ELF-1 (cell line): ENCODE results near the gene TSHZ2.
"Not testable (repeated sequence)": the region's sequence is repeated elsewhere in the genome, so short reads cannot be mapped to it uniquely, and the experiment has no call there.

Experiments used
- DNase-seq: peaks from one replicate; pipeline ENCODE4 v3.0.0-alpha.2; 2016; ENCODE audit warnings: low read depth, low spot score

The TSHZ2 gene

DNA sequence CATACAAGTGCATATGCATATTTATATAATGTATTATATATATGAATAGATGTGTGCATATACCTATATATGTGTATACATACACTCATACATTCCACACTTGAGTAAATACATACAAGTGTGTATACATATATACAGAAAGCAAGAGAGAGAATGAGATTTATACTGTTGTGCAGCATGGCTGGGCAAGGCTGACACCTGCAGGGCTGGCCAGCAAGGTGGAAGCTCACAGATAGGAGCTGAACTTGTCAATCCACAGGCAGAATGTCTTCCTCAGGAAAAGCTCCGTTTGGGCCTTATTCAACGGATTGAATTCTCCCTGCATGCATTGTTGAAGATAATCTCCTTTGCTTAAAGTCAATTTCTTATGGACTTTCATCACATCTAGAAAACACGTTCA is 364.7 kb downstream of the TSHZ2 start:
- no peak for DNase-seq

DNA sequence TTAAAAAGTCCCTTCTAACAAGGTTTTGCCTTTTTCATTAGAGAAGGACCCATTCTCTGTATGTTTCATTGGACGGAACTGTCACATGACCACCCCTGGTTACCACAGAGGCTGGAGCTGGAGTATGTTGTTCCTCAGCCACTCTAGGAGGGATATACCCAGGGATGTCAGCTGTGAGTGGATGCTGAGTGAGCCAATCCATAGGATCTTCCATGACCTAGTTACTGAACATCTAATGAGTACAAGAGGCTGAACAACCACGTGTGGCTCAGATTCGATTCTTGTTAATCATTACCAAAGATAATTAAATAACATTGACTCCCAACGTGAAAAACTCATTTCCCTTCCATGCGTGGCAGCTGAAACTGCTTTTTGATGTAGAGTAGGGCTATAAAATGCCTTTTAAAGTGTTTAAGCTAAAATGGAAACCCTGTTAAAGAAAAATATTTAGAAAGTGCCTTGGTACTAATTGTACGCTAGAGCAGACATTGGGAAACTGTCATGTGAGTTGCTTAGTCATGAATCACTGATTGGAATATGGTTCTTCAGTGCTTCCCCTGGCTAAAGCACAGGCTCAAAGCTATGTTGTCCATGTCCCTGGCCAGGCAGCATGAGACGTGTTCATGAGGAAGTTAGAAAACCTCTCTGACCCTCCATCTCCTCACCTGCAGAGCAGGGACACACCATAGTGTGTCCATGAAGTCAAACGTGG is 365.4 kb downstream of the TSHZ2 start:
- no peak for DNase-seq

DNA sequence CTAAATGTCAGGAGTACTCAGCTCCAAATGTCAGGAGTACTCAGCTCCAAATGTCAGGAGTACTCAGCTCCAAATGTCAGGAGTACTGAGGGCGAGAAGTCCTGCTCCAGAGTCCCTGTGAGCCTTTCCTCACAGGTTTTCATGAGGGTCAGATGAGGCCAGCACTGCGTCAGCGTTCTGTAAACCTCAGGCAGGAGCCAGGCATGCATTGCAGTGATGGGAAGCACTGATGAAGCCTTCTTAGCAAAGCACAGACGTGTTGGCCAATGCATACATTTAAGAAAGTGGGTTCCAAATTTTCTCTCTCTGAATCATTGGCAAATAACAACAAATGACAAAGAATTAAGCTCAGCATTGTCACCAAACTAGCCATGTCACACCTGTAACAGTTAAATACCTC is 366.6 kb downstream of the TSHZ2 start:
- DNase-seq = no peak

DNA sequence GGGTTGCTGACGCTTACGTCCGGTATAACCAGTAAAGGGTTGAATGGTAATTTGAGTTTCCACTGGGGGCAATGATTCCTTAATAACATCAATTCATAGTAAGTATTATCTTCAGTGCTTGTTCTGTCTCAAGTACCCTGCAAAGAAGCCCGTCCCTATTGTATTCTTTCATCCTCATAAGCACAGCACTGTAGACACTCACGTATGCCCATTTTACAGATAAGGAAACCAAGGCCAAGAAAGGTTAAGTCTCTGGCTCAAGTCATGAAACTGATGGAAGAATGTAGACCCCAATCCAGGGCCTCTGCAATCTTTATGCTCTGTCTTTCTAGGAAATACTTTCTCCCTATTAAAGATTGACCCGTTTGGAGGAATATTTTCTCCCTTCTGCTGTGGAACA is 370.3 kb downstream of the TSHZ2 start:
- DNase-seq = no peak

DNA sequence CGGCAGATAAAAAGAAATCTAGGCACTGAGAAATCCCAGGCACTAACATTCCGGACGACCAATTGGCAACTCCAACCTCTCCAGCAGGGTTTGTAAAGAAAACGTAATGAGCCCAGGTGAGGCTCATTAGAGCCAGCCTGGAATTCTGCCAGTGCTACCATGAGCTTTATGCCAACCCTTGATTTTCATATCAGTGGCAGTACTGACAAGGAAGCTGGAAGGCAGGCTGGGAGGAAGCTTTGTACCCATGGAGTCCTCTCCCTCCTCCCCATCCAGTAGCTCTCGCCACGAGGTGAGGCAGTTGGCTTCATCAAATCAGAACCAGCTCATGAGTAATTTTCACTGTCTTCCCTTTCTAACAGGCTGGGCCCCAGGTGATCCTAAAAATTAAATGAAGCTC is 371.3 kb downstream of the TSHZ2 start:
- no peak for DNase-seq

DNA sequence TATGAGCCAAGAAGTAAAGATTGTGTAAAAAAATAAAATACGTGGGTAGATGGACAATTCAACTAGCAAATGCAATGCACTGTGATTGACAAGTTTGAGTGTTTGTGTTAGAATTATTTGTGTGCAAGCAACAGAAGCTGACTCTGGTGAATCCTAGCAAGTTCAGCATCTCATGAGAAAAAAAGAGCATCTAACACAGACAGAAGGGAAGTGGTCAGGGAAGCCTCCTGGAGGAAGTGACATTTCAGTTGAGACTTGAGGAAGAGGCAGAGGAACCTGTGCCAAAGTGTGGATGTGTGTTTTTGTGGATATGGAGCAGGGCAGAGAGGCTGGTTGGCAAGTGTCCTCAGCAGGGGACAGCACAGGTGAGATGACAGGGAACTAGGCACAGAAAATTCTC is 372.7 kb downstream of the TSHZ2 start:
- DNase-seq = no peak

DNA sequence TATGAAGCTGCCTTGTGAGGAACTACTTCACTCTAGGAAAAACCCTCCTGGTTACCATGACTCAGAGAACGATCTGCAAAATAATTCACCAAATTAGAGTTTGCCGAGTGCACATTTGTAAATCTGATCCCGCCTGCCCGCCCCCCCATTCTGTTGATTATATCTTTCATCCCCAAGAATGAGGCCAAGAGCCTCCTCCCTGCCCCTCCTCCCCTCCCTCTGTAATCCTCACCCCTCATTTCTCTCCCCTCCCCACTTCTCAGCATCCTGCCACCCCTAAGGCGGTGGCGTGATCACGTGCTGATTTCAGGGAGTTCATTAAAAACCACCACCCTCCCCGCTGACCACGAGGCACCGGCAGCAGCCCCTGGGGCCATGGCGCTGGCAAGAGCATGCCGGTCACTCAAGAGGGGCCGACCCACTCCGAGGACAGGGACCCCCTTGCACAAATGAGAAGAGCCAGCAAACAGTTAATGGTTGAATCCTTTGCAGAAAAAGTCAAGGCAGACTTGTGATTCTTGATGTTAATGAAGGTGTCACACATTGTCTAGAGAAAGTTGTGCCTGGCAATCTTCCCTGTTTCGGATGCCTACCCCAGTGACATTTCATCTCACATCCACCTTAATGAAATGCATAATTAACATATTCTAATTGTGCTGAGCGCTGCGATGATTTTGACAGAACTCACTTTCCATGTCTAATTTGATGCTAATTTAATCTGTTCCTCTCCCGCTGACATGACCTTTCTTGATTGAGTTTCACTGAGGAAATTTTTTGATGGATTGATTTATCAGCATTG is 373.6 kb downstream of the TSHZ2 start:
- DNase-seq = no peak

DNA sequence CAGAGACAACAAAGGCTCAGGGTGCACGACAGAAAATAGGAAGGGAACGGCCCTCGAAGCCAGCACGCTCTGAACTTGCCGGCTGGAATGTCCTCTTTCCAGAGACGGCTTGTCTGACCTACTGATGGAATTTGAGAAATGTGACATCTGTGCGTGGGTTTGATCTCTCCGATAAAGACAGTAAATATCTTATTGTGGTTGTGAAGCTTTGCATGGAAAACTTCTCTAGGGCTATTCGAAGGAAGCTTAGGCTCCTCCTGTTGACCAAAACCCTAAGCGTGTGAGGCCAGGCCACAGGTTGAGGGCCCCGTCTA is 374.1 kb downstream of the TSHZ2 start:
- no peak for DNase-seq

DNA sequence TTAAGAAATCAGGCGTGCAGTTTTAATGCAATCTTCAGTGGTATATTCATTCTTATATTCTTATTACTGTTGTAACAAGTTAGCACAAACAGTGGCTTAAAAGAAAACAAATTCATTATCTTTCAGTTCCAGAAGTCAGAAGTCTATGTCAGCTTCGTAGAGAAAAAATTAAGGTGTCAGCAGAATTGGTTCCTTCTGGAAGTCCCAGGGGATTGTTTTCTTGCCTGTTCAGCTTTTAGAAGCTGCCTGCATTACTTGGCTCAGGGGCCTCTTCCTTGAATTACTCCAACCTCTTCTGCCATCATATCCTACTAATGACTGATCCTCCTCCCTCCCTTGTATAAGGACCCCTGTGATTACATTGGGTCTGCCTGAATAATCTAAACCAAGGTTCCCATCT is 377.6 kb downstream of the TSHZ2 start:
- no peak for DNase-seq

DNA sequence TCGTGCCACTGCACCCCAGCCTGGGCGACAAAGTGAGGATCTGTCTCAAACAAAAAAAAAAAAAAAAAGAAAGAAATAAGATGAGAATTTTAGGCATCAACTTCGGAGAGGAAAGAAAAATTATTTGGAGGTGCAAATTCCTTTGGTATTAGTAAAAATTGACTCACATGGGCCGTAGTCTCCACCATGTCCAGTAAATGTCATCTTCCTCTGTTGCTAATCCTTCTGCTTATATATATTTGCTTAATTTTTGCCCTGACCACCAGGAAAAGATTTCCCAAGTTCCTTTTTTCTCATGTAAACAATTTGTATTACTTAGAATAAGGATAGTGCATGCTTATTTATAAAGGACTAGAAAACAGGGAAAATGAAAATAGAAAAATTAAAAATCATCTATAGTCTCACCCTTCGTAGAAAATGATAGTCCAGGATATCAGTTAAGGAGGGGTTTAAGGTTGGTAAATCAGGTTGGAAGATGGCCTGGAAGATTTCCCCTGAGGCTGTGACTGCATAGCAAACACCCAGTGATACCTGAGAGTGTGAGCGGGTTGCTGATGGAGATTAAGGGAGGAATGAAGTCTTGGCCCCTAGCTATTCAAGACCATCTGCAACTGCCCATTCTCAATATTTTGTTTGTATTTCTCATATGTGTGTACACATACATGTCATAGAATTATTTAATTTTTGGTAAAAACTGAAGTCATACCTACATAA is 380.7 kb downstream of the TSHZ2 start:
- no peak for DNase-seq

DNA sequence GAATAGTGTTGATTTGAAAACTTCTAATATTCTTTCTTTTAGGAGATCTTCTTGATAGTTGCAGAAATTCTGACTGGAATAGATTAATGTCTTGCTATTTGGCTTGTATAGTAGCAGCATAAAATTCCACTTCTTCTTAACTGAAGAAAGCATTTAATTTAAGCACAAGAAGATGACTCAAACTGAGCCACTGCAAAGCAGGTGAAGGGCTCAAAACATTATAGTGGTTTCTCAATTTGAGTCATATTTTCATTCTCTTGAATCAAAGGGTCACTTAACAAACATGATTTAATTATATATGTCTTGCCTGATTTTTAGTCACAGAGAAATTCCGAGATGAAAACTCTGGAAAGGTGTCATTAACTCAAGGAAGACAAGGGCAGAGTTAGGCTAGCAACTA is 382.2 kb downstream of the TSHZ2 start:
- DNase-seq = no peak

DNA sequence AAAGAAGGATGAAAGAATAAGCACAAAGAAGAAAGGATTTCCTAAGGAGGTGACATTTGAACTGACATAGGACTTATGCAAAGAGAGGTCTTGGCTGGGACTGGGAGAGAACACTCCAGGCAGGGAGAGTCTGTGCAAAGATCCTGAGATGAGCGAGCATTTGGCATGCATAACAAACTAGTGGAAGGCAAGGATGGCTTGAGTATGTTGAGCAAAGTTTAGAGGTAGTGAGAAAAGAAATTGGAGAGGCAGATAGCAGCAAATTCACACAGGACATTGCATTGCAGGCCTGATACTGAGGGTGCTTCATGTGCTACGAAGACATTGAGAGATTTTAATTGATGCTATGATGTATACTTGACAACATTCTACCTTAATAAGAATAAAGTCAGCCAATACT is 383.6 kb downstream of the TSHZ2 start:
- DNase-seq = no peak

DNA sequence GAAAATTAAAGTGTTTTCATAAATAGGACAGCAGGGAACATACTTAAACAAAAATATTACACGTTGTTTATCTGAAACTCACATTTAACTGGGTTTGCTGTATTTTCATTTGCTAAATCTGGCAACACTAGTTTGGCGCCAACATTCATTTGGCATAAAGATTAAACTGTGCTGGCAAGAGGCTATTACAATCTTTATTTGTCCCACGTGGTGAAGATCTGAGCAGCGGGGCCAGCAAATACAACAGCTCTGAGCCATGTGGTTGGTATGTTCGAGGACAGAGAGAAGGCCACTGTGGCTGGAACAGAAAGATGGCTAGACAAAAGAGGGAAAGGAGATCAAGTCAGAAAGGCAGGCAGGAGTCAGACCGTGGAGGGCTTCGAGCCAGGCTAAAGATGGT is 387.3 kb downstream of the TSHZ2 start:
- DNase-seq = no peak

DNA sequence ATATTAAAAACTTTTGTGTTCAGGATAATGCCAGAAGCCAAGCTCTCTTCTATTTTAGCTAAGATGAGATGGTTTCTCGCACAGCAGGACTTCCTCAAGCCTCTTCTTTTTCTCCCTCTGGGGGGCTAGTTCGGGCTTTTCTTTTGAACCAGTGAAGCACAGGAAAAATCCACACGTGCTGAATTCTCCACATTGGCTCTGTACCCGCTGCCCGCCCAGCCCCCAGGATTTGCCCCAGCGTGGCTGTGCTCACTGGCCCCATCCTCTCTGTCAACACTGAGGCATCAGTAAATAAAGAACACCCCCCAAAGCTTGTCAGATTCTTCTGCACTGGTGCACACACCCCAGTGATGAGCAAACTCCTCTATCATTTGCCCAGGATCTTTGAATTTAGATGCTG is 388.7 kb downstream of the TSHZ2 start:
- no peak for DNase-seq

DNA sequence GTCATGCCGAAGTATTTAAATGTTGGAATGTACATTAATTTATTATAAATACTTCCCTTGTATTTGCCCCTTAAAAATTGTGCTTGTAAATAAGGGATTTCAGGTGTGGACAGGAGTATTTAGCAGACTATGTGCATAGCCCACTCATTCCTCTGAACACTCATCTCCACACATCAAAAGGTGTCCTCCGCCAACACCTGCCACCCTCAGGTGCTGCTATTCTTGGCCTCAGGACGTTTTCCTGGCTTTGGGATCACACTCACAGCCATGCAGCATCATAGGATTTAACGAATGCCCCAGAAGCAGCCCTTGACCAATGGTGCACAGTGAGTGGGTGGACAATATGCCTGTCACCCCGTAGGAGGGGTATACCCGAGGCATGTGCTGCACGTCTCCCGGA is 390.6 kb downstream of the TSHZ2 start:
- DNase-seq = no peak

DNA sequence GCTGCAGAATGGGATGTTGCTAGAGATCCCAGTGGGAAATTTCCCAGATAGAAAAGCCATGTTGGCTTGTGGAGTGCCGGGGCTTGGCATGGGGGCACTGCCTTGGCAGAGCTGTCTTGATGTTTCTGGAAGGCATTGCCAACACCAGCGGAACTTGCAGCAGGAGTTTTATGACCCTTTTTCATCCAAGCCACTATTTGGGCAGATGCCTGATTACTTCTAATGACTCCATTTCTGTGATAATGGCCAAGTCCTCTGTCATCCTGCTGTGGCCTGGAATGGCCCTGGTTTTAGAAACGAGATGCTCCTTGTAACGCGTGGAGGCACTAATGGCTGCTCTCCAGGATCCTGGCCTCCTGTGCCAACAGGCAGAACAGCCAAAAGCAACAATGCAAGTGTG is 392.5 kb downstream of the TSHZ2 start:
- no peak for DNase-seq

DNA sequence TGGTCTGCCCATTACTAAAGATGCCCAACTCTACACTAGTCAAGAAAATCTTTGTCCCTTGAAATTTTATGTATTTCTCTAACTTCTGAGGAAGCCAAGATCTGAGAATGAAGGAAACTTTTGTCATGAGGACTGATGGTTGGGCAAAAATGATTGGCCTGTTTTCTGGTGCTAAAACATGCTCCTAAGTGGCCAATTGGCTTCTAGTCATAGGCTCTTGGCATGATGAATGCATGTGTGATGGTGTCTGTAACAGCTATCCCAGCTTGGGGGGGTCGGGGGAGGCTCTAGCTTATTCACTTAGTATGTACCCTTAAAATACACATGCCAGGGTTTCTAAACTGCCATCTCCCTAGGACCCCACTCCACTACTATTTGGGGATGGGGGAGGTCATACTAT is 392.9 kb downstream of the TSHZ2 start:
- DNase-seq = no peak

DNA sequence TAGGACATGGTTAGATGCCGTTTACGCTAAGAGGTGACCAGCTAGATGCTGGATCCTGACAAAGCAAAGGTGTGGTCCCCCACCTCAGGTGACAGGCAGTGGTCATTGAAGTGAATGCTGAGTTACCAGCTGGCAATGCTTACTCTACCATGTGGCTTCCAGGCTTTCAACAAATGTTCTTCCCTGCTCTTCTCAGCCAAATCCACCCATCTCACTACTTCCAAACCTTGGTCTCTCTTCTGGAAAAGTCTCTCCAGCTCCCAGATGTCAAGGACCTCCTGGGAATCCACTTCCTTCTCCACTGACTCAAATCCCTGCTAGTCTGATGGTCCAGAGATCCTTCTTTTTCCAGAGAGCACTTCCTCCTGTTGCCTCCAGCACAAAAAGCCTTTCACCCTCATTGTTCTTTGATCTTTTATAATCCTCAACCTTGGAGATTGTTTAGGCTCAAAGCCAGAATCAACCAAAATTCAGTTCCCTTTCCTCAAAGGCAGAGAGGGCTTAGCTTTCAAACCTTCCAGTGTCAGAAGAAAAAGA is 393.4 kb downstream of the TSHZ2 start:
- no peak for DNase-seq

DNA sequence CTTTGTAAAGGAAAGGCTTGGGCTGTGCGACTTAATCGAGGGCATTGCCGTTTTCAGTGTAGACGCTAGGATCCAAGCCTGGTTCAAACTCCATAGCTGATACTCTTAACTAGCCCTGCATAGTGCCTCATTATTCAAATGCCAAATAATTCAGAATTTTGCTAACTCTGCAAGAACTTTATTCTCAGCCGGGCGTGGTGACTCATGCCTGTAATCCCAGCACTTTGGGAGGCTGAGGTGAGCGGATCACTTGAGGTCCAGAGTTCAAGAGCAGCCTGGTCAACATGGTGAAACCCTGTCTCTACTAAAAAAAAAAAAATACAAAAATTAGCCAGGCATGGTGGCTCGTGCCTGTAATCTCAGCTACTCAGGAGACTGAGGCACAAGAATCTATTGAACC is 394.8 kb downstream of the TSHZ2 start:
- DNase-seq = not testable (repeated sequence)

DNA sequence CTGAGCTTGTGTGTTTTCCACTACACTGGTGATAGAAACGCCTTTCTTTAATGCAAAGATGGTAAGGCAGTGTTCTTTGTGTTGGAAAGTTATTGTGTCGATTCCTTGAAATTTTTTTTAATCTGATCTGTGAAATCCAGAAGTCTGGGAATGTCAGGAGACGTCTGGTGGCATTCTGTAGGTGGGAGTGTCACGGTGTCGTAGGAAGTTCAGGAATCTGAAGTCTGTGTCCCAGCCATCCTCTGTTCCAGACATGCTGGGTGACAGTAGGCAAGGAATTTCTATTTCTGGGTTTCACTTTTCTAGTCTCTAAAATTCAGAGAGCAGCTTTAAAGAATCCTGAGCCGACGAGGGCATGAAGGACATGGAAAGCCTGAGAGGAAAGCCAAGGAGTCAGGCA is 397.7 kb downstream of the TSHZ2 start:
- DNase-seq = no peak

DNA sequence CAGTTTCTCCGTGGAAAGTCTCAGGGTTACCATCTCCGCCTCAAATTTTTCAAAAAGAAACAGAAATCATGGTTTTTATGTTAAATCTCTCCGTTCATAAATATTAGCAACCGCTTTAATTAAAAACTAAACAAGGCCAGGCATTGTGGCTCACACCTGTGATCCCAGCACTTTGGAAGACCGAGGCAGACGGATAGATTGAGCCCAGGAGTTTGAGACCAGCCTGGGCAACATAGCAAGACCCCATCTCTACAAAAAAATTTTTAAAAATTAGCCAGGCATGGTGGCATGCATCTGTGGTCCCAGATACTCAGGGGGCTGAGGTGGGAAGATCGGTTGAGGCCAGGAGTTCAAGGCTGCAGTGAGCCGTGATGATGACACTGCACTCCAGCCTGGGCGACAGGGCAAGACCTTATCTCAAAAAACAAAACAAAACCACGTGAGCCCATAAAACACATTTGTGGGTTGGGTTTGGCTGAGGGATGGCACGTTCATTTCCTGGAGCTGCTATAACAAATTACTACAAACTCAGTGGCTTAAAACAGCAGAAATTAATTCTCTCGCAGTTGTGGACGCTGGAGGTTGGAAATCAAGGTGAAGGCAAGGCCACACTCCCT is 398.3 kb downstream of the TSHZ2 start:
- DNase-seq = no peak

DNA sequence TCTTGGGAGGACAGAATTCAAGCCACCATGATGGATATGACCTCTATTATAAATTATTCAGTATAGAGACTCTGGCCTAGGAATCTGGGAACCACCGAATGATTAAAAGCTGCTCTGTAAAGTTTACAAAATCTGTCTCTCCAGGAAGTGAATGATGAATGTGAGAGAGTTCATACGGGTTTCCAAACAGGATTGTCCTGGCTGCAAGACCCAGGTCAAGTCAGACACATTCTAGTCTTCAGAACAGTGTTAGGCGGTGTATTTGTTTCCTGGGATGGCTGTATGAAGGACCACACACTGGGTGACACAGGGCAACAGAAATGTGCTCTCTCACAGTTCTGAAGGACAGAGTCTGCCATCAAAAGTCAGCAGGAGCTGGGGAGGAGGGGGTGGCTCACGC is 399.1 kb downstream of the TSHZ2 start:
- DNase-seq = no peak
